CD14-positive monocyte (primary cell): ENCODE measurements around the gene TLCD3B. TPM values are rescaled to one million over a fixed set of nuclear protein-coding genes. Genes with fewer than 3 reads are reported as not detected.

Source experiments
- DNase-seq, 3 donors: peaks; one replicate each; pipeline ENCODE4 v3.0.0-alpha.2; 2011 to 2022
- H2AFZ ChIP-seq: 2 replicates; pipeline ENCODE4 v1.6.0; 2012; ENCODE audit warnings: mild to moderate bottlenecking, low read depth, low read length, inconsistent platforms; ENCODE audit not compliant: insufficient read depth, poor library complexity, severe bottlenecking
- H3K27ac ChIP-seq, 2 donors: 1 replicate in 1 of 2; 2 replicates in 1 of 2; pipeline ENCODE4 v1.5.1; 2012 to 2013; ENCODE audit warnings: low read length in 2 of 2, control low read depth in 1 of 2, inconsistent platforms in 1 of 2, low read depth in 1 of 2, mild to moderate bottlenecking in 1 of 2
- H3K27me3 ChIP-seq, 2 donors: one replicate each; pipeline versions ENCODE4 v1.6.0 to v1.6.1; 2011 to 2013; ENCODE audit warnings: low read length in 2 of 2; ENCODE audit not compliant: control insufficient read depth in 2 of 2, insufficient read depth in 2 of 2
- H3K36me3 ChIP-seq, 2 donors: replicated peaks in 1 of 2; 1 replicate in 1 of 2; 2 replicates in 1 of 2; pipeline versions ENCODE4 v1.5.1 to v1.6.1; 2012 to 2013; ENCODE audit warnings: low read length in 2 of 2, control low read depth in 1 of 2, inconsistent platforms in 1 of 2, mild to moderate bottlenecking in 1 of 2; ENCODE audit not compliant: insufficient read depth in 2 of 2, control insufficient read depth in 1 of 2
- H3K4me1 ChIP-seq, 2 donors: 1 replicate in 1 of 2; 2 replicates in 1 of 2; pipeline versions ENCODE4 v1.5.1 to v1.6.1; 2012 to 2013; ENCODE audit warnings: low read length in 2 of 2, control low read depth in 1 of 2, inconsistent platforms in 1 of 2, mild to moderate bottlenecking in 1 of 2, moderate library complexity in 1 of 2; ENCODE audit not compliant: insufficient read depth in 2 of 2, control insufficient read depth in 1 of 2
- H3K4me2 ChIP-seq: replicated peaks from 2 replicates; pipeline ENCODE3; 2012; ENCODE audit warnings: low read length, moderate library complexity, mild to moderate bottlenecking; ENCODE audit not compliant: poor library complexity, severe bottlenecking; ENCODE audit errors: extremely low read depth
- H3K4me3 ChIP-seq, 3 experiments: fragments of 200-600 bp in 1 of 3; sonication (generic) in 1 of 3; replicated peaks in 1 of 3; 1 replicate in 2 of 3; 2 replicates in 1 of 3; pipeline ENCODE4 v1.5.1; 2011 to 2013; ENCODE audit warnings: low read length in 3 of 3, mild to moderate bottlenecking in 3 of 3, control low read depth in 2 of 3, low read depth in 2 of 3, inconsistent platforms in 1 of 3, moderate library complexity in 1 of 3
- H3K79me2 ChIP-seq: 2 replicates; pipeline ENCODE4 v1.6.0; 2012; ENCODE audit warnings: mild to moderate bottlenecking, control low read depth, inconsistent platforms, low read length, moderate library complexity; ENCODE audit not compliant: insufficient read depth
- H3K9ac ChIP-seq: 2 replicates; pipeline ENCODE4 v1.6.0; 2017; ENCODE audit warnings: low read length, mild to moderate bottlenecking; ENCODE audit not compliant: insufficient read depth, poor library complexity, severe bottlenecking
- H3K9me3 ChIP-seq, 2 donors: replicated peaks in 1 of 2; 1 replicate in 1 of 2; 2 replicates in 1 of 2; pipeline versions ENCODE4 v1.5.1 to v1.6.1; 2012 to 2013; ENCODE audit warnings: low read length in 2 of 2, control low read depth in 1 of 2; ENCODE audit not compliant: control insufficient read depth in 1 of 2, insufficient read depth in 1 of 2
- H4K20me1 ChIP-seq: 2 replicates; pipeline ENCODE4 v1.6.0; 2012; ENCODE audit warnings: mild to moderate bottlenecking, low read length, control low read depth, moderate library complexity; ENCODE audit not compliant: insufficient read depth
- H3K27ac Mint-ChIP-seq, 7 donors: one replicate each; pipeline ENCODE4 v1.8.0; 2020; ENCODE audit warnings: mild to moderate bottlenecking in 7 of 7, mixed read lengths in 7 of 7, moderate library complexity in 6 of 7, inconsistent platforms in 2 of 7
- H3K27me3 Mint-ChIP-seq, 3 donors: one replicate each; pipeline ENCODE4 v1.8.0; 2021 to 2022; ENCODE audit warnings: low read depth in 3 of 3, mild to moderate bottlenecking in 3 of 3, mixed read lengths in 3 of 3, moderate library complexity in 3 of 3, inconsistent platforms in 1 of 3
- H3K36me3 Mint-ChIP-seq, 2 donors: one replicate each; pipeline ENCODE4 v1.8.0; 2020; ENCODE audit warnings: mixed read lengths in 2 of 2, inconsistent platforms in 1 of 2, mild to moderate bottlenecking in 1 of 2
- H3K4me1 Mint-ChIP-seq: one replicate; pipeline ENCODE4 v1.8.0; 2020; ENCODE audit warnings: mild to moderate bottlenecking, mixed read lengths
- H3K4me3 Mint-ChIP-seq, 2 donors: one replicate each; pipeline ENCODE4 v1.8.0; 2020; ENCODE audit warnings: mild to moderate bottlenecking in 2 of 2, mixed read lengths in 2 of 2, moderate library complexity in 1 of 2
- H3K9me3 Mint-ChIP-seq, 7 donors: one replicate each; pipeline ENCODE4 v1.8.0; 2020 to 2022; ENCODE audit warnings: mixed read lengths in 7 of 7, mild to moderate bottlenecking in 6 of 7, moderate library complexity in 6 of 7, inconsistent platforms in 2 of 7
- WGBS: methylation state at CpG from one replicate; pipeline ENCODE4 v1.1.5; 2013; ENCODE audit warnings: missing lambda C conversion rate; ENCODE audit not compliant: insufficient coverage; 5-methylcytosine and 5-hydroxymethylcytosine counted together
- intact Hi-C, 2 donors: fragments of 100-400 bp; cut with micrococcal nuclease; formaldehyde crosslinking; loops; one replicate each; pipeline versions ENCODE4 v1.15.0 to v1.15.1; 2023
- polyA plus RNA-seq, 3 donors: library from polyadenylated mRNA; depleted of rRNA in 1 of 3; unstranded in 2 of 3; stranded (reverse) in 1 of 3; fragments of 300-500 nt in 2 of 3; fragments of >200 nt in 1 of 3; fragmentation: Illumina TruSeq in 2 of 3; gene quantifications; 1 replicate in 2 of 3; 2 replicates in 1 of 3; pipeline ENCODE4 v1.2.3, GENCODE V29; 2012 to 2021
- TF ChIP-seq, protein P1 (sequence below): fragments of 200-600 bp; IDR thresholded peaks from one replicate; pipeline ENCODE4 v1.8.0; 2022; ENCODE audit warnings: antibody characterized with exemption, mild to moderate bottlenecking

The TLCD3B gene
- polyA plus RNA-seq, 3 donors = not detected

DNA sequence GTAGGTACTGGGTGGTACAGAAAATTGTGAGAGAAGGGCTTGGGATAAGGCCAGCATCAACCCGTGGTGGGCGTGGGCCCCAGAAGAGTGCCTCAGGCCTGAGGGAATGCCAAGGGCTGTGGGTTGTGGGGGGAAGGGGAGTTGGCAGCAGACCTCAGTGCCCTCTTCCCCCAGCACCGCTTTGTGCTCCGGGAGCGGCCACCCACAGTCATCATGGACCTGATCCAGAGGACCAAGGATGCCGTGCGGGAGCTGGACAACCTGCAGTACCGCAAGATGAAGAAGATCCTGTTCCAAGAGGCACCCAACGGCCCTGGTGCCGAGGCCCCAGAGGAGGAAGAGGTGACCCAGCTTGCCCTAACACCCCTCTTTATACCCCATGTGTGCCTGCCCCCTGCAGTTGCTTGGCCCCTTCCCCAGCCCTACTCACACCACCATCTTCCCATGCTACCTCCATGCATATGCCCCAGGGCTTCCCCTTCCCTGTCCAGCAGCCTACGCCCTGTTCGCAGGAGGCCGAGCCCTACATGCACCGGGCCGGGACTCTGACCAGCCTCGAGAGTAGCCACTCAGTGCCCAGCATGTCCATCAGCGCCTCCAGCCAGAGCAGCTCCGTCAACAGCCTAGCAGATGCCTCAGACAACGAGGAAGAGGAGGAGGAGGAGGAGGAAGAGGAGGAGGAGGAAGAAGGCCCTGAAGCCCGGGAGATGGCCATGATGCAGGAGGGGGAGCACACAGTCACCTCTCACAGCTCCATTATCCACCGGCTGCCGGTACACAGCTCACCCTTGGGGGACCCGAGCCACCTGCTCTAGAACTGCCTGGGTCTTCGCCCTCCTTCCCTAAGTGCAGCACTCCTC is 48.3 kb downstream of the TLCD3B start:
- no peak overlapping the region for H3K4me3 Mint-ChIP-seq
- H3K4me1 ChIP-seq = no peaks in the 10 kb centered on the region
- intact Hi-C loops = no loop called here
- TF ChIP-seq, protein P1, sequence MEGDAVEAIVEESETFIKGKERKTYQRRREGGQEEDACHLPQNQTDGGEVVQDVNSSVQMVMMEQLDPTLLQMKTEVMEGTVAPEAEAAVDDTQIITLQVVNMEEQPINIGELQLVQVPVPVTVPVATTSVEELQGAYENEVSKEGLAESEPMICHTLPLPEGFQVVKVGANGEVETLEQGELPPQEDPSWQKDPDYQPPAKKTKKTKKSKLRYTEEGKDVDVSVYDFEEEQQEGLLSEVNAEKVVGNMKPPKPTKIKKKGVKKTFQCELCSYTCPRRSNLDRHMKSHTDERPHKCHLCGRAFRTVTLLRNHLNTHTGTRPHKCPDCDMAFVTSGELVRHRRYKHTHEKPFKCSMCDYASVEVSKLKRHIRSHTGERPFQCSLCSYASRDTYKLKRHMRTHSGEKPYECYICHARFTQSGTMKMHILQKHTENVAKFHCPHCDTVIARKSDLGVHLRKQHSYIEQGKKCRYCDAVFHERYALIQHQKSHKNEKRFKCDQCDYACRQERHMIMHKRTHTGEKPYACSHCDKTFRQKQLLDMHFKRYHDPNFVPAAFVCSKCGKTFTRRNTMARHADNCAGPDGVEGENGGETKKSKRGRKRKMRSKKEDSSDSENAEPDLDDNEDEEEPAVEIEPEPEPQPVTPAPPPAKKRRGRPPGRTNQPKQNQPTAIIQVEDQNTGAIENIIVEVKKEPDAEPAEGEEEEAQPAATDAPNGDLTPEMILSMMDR = no peak
- H3K9me3 ChIP-seq = no peaks in the 10 kb centered on the region
- H3K36me3 ChIP-seq = peaks cover 100% of the 10 kb centered on the region in 2 donors
- no peak overlapping the region for H3K4me2 ChIP-seq
- no peak overlapping the region for H3K4me3 ChIP-seq
- H3K27ac ChIP-seq = no peak overlapping the region
- no peak overlapping the region for H2AFZ ChIP-seq
- H3K4me1 Mint-ChIP-seq = no peaks in the 10 kb centered on the region
- peaks cover 87 to 94% of the 10 kb centered on the region in 2 donors for H3K36me3 Mint-ChIP-seq
- H3K27me3 ChIP-seq = no peaks in the 10 kb centered on the region
- over 99% methylated on average over 16 of the region's 24 CpGs for WGBS
- H3K79me2 ChIP-seq = peaks cover 6% of the 10 kb centered on the region
- no peak for DNase-seq
- H3K9me3 Mint-ChIP-seq = peaks cover 0 to 2% (median 0%) of the 10 kb centered on the region in 7 donors
- H4K20me1 ChIP-seq = peaks cover 22% of the 10 kb centered on the region
- H3K9ac ChIP-seq = no peak overlapping the region
- H3K27me3 Mint-ChIP-seq = peaks cover 0 to 2% (median 0%) of the 10 kb centered on the region in 3 donors
- H3K27ac Mint-ChIP-seq = peak overlapping the region in 3 of 7 donors; percentile 3 to 71 (median 10)

DNA sequence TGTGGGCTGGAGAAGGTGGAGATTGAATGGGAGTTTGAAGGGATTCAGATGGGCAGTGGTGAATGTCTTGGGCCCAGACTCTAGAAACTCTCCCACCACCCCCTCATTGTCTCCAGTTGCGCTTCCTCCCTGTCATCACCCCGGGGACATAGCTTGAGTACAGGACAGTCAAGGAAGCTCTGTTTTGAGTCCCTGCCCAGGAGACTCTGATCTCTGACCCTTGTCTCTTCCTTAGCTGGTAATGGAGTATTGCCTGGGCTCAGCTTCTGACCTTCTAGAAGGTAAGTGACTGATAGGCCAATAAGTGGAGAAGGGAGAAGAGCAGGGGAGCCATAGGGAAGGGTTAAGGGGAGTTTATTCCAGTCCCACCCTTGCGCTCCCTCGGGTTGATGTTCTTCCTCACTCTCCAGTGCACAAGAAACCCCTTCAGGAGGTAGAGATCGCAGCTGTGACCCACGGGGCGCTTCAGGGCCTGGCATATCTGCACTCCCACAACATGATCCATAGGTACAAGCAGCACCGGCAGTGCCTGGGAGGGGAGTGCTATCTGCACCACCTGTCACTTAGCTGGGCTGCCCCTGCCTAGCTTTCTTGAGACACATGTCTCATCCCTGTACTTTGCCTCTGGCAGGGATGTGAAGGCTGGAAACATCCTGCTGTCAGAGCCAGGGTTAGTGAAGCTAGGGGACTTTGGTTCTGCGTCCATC is 52.4 kb downstream of the TLCD3B start:
- Mint-ChIP-seq H3K27ac (peak overlapping the region in 5 of 7 donors; percentile 42 to 76 (median 46)), H3K36me3 (peaks cover 61 to 69% of the 10 kb centered on the region in 2 donors), H3K4me3 (no peak overlapping the region), H3K27me3 (peaks cover 0 to 3% (median 2%) of the 10 kb centered on the region in 3 donors), H3K9me3 (peaks cover 0 to 2% (median 0%) of the 10 kb centered on the region in 7 donors), H3K4me1 (peaks cover 27% of the 10 kb centered on the region)
- Histone ChIP-seq H3K9ac (no peak overlapping the region), H3K36me3 (peaks cover 64 to 70% of the 10 kb centered on the region in 2 donors), H3K27ac (peak overlapping the region in 1 of 2 donors; percentile 8), H3K79me2 (peaks cover 46% of the 10 kb centered on the region), H3K4me2 (no peak overlapping the region), H2AFZ (no peak overlapping the region), H4K20me1 (peaks cover 43% of the 10 kb centered on the region), H3K9me3 (no peaks in the 10 kb centered on the region), H3K27me3 (no peaks in the 10 kb centered on the region), H3K4me1 (peaks cover 22 to 29% of the 10 kb centered on the region in 2 donors), H3K4me3 (no peak overlapping the region)
- intact Hi-C loops = loop anchor here in 1 of 2 donors (10.0 kb wide), 1 partner anchor 114 kb away; the partner anchor contains the start of gene CDIPT
- TF ChIP-seq, protein P1 = no peak
- no peak for DNase-seq
- 100% methylated on average over 7 of the region's 9 CpGs for whole genome bisulfite sequencing
